ENCODE results near the gene CD27.
"Not testable (repeated sequence)": the region's sequence is repeated elsewhere in the genome, so short reads cannot be mapped to it uniquely, and the experiment has no call there.

The CD27 gene

DNA sequence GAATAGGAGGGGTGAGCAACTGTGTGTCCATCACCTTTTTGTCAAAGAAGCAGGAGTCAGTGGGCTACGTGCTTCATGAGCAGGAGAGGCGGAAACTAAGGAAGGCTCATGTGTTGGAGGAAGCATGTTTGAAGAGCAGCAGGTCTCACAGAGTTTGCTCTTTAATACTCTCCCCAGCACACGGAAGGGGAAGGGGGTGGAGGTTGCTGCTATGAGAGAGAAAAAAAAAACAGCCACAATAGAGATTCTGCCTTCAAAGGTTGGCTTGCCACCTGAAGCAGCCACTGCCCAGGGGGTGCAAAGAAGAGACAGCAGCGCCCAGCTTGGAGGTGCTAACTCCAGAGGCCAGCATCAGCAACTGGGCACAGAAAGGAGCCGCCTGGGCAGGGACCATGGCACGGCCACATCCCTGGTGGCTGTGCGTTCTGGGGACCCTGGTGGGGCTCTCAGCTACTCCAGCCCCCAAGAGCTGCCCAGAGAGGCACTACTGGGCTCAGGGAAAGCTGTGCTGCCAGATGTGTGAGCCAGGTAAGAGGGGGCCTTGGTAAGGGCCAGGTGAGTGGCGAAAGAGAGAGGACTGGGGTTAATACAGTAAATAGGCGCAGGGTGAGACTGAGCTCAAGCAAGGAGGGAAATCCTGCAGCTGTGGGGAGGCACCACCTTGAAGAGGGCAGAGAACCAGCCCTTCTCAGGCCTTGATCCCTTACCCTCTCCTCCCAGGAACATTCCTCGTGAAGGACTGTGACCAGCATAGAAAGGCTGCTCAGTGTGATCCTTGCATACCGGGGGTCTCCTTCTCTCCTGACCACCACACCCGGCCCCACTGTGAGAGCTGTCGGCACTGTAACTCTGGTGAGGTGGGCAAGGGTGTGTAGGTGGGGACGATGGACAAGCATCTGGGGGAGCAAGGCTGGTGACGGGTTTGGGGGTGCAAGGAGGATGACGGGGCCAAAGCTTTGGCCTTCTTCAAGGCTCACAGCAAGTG lies at the start of gene CD27:
Gene CD27 (plus strand): TSS at position 252 of the 985 bp plus-strand sequence. CDS start 141 bp downstream, at position 393.
- no peak for DNase-seq

DNA sequence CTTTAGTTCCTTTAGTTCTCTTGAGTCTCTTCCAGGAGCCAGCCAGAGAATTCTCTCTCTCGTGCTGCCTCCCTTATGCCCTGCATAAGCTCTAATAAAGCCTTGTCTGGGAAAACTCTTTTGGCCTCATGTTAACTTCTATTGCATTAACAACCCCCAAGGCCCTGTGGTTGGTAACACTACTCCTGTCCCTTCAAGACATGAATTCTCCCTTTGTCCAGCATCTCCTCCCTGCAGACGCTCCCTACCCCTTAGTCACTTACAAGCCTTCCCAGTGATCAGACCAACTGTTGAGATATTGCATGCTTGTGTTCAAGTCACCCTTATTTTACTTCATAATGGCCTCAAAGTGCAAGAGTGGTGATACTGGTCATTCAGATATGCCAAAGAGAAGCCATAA lies 48.7 kb upstream of the CD27 start:
- DNase-seq, result no peak

DNA sequence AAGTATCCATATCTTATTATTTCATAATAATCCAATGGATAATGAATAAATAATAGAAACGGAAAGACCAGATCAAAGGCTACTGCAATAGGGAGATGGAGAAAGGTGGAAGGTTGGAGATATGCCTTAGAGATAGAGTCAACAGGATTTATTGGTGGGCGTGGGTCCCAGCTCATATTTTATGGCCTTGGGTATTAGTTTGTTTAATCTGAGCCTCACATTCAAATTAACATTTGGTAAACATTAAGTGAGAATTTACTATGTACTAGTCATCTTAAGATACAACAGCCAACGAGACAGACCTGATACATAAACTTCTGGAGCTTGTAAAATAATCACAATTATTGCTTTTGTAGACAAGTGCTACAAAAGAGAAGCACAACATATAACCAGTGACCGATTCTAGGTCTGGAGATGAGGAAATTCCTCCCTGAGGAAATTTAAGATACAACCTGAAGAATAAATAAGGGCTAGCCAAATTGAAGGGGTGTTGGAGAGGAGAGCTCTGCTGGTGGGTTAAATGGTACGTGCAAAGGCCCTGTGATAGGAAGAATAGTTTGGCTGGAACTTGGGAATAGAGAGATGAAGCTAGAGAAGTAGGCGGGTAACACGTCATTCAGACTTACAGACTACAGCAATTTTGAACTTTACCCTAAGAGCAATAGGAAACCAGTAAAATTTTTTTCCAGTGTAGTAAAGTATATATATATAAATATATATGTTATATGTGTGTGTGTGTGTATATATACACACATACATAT lies 44.7 kb upstream of the CD27 start:
- DNase-seq, result no peak

DNA sequence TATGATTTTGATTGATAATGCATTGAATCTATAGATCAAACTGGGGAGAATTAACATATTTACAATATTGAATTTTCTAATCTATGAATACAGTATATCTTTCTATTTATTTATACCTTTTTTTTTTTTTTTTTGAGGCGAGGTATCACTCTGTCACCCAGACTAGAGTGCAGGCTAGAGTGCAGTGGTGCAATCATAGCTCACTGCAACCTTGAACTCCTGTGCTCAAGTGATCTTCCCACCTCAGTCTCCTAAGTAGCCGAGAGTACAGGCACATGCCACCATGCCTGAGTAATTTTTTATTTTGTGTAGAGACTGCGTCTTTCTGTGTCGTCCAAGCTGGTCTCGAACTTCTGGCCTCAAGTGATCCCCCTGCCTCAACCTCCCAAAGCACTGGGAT lies 40.4 kb upstream of the CD27 start:
- DNase-seq, result no peak

DNA sequence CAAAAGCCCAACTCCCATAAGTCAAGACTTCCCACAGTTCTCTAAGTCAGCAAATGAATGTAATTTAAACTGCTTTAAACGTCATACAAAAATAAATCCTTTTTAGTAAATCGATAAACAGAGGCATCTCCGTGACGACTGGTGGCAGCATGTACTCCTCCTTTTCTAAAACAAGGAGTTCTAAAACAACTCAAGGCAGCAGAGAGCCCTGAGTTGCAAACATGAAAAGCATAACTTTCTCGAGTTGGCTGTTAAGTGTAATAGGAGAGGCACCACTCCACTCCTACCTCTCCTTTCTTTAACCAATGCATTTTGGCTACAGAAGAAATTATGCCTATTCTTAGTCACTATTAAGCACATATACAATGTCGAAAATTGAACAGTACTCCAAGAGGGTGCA lies 38.8 kb upstream of the CD27 start:
- DNase-seq, result no peak

DNA sequence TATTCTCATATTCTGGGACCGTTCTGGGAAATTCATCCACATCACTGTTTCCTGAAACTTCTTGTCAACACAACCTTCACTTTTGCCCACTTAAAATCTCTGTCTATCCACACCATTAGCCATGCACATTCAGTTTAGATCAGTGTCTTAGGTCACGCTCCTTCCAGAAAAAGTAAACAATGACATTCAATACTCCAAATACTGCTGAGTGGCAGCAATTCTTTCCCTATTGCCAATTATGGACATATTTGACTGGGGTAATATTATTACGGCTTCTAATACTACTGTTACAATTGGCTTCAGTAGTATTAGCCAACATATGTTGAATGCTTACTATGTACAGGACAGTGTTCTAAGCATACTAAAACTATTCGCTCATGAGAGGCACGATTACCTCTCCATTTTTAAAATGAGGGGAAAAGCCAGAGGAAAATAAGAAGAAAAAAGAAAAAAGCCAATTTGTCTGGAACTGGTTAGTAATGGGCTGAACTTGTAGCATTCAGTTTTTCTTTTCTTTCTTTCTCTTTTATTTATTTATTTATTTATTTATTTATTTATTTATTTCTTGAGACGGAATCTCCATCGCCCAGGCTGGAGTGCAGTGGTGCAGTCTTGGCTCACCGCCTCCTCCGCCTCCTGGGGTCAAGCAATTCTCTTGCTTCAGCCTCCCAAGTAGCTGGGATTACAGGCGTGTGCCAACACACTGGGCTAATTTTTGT lies 37.4 kb upstream of the CD27 start:
- no peak for DNase-seq

DNA sequence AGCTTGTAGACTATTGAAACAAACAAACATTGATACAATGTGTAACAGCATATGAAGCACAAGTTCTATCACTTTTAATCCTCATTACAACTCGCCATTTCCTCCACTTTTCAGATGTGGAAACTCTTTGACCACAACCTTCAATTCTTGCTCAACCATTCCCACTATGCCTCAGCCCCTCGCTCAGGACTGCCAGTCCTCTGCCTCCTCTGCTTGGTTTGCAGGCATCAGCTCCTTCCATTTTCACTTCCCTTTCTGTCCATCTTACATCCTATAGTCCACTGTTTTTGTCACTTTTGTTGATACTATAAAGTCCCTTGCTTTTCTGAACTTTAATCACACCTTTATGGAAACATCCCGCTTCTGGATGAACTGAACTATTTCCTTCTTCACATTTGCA lies 28.2 kb upstream of the CD27 start:
- DNase-seq, result peak; percentile 48

DNA sequence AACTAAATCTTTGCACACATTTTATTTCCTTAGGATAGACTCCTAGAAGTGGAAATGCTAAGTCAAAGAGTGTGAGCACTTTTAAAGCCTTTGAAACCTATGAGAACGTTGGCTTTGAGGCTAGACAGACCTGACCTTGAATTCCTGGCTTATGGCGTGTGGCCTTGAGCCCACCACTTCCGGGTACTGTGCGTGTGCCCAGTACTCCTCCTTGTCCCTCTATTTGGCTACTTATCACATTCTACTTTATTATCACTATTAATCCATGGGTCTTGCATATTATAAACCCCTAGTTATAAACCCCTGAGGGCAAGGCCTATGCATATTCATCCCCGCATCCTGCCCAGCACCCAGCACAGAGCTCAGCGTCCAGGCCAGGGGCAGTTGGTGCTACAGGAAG lies 26.0 kb upstream of the CD27 start:
- DNase-seq, result no peak

DNA sequence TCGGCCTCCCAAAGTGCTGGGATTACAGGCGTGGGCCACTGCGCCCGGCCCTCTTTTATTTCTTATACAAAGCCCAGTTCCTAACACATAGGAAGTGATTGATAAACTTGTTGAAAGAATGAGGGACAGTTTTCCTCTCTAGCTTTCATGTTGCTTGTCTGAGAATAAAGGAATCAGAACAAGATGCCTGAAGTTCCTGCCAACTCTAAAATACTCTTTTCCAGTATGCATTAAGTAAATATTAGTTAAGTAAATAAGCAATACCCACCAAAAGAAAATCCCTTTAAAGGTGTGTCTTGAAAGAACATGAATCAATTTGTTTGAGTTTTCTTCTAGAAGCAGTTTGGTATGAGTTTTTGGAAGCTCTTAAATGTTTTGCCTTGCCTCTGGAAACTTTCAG lies 24.4 kb upstream of the CD27 start:
- no peak for DNase-seq

DNA sequence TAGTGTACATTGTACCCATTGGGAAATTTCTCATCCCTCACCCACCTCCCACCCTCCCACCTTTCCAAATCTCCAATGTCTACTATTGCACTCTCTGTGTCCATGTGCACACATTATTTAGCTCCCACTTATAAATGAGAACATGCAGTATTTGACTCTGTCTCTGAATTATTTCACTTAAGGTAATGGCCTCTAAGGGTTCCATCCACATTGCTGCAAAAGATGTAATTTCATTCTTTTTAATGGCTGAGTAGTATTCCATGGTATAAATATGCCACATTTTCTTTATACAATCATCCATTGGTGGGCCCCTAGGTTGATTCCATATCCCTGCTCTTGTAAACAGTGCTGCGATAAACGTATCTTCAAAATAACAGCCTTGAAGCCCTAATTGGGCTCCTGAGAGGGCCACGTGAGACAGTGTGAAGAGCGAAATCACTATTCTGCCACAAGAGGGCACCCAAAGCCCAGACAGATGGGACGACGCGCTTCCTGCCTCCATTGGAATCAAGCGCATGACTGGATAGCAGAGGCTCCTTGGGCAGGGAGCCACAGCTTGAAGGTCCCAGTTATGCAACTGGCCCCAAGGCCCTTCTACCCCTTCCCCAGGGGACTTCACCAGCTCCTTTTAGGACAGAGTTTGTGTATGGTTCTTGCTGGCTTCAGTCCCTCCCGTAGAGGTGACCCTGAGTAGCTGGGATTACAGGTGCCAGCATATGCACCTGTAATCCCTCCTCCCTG lies 21.3 kb upstream of the CD27 start:
- peak; percentile 98 for DNase-seq

DNA sequence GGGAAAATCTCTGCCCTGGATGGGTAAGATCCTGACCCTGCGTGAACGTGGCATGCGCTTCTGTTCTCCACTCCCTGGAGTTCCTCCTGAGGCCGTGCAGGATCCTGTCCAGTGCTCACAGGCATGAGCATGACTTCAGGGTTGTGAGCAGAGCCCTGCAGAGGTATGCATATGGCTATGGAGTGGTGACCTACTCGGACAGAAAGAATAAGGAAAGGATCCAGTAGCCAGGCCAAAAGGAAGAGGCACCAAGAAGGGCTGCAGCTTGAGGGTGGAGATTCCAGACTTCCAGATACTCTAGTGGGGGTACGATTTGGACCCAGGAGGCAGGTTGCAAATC lies 20.8 kb upstream of the CD27 start:
- DNase-seq, result no peak

DNA sequence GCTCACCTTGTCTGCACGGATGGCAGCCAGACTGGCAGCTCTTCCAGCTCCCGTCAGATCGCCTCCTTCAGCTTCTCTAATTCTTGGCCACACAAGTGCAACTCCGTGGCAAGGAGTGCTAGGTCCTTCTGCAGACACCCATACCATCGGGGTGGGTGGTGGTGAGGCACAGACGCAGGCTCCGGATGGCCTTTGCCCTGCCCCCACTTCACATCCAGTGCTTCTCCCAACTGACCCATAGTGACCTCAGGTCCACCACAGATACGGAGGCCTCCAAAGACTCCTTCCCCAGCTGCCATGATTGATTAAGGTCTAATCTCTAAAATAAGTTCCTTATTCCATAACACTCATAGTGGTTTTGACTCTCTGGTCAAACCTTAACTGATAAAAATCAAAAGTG lies 19.9 kb upstream of the CD27 start:
- DNase-seq, result peak; percentile 63

DNA sequence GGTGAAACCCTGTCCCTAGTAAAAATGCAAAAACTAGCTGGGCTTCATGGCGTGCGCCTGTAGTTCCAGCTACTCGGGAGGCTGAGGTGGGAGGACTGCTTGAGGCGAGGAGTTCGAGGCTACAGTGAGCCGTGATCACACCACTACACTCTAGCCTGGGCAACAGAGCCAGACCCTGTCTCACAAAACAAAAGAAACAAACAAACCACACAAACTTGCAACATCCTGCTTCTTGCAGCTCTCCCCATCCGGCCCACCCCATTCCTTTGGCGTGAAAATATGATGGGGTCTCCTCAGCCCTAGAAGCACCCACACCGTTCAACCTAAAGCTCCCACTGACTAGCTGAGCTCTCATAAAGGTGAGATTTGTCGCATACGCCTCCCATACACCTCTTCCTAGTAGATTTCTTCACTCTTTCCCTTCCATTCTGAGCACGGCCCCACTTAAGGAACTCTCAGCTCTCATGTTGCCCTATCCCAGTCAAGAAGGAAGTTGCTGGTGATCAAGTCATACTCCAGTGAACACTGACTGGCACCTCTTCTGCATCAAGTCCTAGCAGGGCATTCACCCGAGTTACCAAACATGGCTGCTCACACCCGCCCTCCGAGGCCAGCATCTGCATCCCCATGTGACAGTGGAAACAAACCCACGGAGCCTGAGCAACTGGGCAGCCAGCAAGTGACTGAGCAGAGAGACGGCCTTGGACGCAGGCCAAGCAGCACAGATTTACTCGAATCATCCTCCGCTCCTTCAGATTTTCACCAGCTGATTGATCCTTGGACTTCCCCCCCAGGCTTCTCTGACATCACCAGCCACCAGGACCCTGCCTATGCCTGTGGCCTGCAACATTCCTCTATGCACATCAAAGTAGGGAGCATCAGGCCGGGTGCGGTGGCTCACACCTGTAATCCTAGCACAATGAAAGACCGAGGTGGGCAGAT lies 18.9 kb upstream of the CD27 start:
- no peak for DNase-seq

DNA sequence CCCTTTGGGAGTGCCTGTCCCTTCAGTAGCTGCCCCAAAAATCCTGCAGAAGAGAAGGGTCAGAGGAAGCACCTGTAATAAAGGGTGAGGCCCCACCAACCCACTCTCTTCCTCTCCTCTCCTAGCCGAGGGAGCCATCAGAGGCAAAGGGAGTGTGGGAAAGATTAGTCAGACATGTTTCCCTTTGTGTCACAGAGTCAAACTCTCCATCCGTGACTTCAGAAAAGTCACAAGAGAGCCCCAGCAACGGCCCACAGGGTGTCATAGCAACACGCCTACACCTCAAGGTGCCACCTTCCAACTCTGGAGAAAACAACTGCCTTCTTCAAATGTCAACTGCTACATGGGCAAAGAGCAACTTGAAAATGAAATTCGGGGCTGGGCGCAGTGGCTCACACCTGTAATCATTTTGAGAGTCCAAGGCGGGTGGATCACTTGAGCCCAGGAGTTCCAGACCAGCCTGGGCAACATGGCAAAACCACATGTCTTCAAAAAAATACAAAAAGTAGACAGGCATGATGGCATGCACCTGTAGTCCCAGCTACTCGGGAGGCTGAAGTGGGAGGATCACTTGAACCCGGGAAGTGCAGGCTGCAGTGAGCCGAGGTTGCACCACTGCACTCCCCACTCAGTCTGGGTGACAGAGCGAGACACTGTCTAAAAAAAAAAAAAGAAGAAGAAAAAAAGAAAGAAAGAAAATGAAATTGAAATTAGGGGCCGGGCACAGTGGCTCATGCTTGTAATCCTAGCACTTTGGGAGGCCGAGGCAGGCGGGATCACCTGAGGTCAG lies 17.7 kb upstream of the CD27 start:
- DNase-seq, result no peak

DNA sequence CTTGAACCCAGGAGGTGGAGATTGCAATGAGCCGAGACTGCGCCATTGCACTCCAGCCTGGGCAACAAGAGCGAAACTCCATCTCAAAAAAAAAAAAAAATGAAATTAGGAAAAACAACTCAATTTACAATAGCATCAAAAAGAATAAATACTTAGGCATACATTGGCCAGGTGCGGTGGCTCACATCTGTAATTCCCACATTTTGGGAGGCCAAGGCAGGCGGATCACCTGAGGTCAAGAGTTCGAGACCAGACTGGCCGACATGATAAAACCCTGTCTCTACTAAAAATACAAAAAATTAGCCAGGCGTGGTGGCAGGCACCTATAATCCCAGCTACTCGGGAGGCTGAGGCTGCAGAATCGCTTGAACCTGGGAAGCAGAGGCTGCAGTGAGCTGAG lies 17.0 kb upstream of the CD27 start:
- DNase-seq, result not testable (repeated sequence)

DNA sequence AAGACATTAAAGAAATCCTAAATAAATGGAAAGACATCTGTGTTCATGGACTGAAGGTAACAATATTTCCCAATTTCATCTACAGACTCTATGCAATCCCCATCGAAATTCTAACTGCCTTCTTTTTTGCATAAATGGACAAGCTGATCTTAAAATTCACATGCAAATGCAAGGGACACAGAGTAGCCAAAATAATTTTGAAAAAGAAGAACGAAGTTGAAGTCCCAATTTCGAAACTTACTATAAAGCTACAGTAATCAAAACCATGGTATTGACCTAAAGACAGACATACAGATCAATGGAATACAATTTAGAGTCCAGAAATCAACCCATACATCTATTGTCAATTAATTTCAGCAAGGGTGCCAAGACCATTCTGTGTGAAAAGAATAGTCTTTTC lies 16.4 kb upstream of the CD27 start:
- DNase-seq, result no peak

DNA sequence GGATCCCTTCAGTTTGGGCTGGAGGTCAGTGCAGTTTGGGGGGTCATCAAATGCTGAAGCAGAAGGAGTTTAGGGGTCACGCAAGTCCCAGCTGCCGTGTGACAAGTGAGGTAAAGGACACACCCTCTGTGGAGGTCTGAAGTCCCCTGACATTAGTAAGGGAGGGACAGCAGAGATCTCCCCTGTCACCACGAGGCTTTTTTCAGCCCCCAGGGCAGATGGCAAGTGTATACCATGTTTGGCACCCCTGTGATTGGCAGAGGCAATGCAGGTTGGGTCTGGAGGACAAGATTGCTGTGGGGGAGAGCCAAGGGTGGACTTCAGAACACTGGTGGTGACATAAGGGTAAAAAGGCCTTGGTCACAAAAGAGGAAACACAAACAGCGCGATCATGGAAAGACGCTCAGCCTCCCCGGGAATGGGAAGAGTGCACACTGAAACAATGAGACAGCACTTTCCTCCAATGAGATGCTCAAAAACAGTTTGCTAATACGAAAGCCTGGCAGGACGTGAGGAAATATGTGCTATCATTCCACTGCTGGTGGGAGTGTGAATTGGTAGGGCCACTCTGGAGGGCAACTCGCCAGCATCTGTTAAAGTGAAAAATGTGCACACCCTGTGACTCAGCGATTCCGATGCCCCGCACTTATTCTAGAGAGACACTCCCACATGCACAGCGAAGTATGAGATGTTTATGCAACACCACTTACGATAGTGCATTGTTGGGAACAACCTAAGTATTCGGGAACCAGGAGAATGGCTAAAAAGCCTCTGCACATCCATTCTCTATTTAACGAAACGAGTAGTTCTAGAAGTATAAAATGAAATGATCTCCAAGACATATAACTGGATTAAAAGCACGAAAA lies 14.4 kb upstream of the CD27 start:
- peak; percentile 99 for DNase-seq

DNA sequence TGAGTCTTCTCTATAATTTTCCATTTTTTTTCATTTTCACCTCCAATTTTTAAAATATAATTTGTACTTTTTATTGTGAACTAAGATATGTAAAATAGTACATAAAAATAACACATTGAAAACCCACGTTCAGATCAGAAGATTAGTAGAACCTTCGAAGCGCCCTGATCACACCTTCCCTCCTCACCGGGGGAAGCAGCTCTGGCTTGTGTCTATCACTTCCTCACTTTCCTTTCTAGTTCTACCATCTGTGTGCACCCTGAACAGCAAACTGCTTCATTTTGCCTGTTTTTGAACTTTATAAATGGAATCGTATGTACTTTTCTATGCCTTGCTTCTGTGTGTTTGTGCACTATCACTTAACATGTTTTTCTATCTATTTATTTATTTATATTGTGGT lies 11.8 kb upstream of the CD27 start:
- no peak for DNase-seq
